HPDE6-E6E7 (cell line): ENCODE measurements around the gene TMPO.
"Not testable (repeated sequence)": the region's sequence is repeated elsewhere in the genome, so short reads cannot be mapped to it uniquely, and the experiment has no call there.

ENCODE experiments used
- DNase-seq: peaks from one replicate; pipeline ENCODE4 v3.0.0; 2011; ENCODE audit warnings: missing footprints; ENCODE audit errors: extremely low spot score

TMPO gene, protein sequence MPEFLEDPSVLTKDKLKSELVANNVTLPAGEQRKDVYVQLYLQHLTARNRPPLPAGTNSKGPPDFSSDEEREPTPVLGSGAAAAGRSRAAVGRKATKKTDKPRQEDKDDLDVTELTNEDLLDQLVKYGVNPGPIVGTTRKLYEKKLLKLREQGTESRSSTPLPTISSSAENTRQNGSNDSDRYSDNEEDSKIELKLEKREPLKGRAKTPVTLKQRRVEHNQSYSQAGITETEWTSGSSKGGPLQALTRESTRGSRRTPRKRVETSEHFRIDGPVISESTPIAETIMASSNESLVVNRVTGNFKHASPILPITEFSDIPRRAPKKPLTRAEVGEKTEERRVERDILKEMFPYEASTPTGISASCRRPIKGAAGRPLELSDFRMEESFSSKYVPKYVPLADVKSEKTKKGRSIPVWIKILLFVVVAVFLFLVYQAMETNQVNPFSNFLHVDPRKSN

DNA sequence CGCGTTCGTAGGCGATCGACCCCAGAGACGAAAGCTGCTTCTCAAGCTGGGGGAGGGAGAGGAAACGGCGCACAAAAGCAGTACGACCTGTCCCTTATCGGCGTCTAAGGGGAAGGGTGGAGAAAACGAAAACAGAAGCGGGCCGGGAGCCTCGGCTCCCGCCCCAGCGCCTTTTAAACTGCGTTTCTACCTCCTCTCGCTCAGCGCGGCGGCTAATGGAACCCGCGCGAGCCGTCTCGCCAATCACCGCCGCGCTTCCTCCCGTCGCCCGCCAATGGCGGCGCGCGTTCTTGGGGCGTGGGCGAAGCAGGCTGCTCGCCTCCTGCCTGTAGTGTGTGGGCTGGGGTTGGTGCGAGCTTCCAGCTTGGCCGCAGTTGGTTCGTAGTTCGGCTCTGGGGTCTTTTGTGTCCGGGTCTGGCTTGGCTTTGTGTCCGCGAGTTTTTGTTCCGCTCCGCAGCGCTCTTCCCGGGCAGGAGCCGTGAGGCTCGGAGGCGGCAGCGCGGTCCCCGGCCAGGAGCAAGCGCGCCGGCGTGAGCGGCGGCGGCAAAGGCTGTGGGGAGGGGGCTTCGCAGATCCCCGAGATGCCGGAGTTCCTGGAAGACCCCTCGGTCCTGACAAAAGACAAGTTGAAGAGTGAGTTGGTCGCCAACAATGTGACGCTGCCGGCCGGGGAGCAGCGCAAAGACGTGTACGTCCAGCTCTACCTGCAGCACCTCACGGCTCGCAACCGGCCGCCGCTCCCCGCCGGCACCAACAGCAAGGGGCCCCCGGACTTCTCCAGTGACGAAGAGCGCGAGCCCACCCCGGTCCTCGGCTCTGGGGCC is at the start of gene TMPO:
TMPO (plus strand) TSS at position 304 of the 824 bp plus-strand sequence; CDS start at position 582, 278 bp downstream.
- DNase-seq, result peak; percentile 92

DNA sequence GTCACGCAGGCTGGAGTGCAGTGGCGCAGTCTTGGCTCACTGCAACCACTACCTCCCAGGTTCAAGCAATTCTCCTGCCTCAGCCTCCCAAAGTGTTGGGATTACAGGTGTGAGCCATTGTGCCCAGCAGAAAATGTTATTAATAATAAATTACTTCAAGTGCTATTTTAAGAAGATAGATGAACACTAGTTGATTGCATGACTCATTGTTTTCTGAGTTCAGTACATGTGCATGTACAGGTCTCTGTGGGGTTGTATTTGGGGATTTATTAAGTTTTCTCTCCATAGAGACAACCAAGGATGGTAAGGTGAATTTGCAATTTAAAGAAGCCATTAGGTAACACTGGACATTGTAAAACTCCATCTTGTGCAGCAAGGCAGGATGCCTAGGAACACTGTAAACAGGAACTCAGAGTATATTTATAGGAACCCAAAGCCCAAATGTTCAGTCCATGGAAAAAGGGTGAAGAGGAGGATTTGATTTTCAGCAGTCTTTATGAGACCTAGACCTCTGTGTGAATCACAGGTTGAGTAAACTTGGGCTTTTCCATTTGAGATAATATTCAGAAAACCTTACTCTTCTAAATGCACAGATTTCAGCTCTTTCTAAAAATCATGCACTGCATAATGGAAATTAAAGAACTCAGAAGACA is 49.3 kb upstream of the TMPO start:
- no peak for DNase-seq

DNA sequence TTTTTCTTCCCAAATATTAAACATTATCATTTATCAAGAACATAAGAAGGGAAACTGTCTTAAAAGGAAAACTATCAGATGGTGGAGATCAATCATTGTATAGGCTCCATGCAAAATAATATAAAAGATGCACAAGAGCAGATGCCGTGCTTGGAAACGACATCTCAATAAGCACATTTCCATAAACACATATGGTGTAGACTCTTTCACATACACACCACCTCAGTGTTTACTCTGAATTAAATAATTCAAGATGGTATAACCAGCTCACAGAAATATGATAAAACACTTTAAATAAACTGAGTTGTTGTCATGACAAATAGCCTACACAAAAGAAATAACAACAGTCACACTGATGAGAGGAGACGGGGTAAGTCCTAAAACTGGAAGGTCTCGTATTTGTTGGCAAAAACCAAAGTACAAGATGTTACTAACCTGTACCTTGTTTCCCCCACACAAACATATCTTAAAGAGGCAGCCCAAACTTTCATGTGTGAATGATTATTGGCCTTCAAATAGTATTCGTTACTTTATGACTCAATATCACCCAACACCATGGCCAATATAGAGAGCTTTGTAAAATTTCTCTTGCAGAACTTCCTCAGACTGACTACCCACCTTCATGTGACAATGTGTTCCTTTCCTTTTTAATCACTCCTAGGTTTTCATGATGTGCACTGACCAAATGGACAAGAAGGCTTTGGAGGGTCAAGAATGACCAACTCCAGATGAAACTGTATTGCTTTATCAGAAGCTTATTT is 48.6 kb upstream of the TMPO start:
- DNase-seq, result no peak

DNA sequence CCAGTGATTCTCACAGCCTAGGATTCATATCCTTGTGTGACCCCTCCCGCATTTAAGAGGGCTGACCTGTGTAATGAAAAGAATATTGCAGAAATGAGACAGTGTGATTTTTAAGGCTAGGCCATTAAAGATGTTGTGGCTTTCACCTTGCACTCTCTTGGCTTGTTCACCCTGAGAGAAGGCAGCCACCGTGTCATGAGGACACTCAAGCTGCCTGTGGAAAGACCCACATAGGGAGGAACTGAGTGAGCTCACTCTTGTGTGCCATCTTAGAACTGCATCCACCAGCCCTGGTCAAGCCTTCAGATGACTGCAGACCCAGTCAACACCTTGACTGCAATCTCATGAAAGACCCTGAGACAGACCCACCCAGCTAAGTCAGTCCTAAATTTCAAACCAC is 46.3 kb upstream of the TMPO start:
- no peak for DNase-seq

DNA sequence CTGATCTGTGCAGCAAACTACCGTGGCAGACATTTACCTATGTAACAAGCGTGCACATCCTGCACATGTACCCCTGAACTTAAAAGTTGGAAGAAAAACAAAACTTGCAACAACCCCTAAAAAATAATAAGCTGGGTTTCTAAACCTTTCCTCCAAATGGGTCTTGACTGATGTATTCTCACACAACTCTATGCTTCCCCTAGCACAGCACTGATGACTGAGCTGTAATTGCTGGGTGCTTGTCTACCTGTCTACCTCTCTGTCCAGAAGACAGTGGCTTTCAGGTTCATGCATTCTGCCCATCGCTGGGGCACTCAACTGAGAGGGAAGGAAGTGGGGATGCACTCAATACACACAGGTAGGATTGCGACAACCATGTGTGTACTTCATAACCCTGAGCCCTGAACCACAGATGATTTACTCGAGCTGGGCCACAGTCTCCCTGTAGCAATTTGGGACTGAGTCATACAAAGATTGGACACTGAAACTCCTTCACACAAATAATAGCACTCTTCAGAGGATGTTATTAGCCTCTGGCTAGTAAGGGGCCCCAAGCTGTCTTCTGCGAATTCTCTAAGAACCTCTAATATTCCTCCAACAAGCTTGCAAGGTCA is 44.8 kb upstream of the TMPO start:
- no peak for DNase-seq

DNA sequence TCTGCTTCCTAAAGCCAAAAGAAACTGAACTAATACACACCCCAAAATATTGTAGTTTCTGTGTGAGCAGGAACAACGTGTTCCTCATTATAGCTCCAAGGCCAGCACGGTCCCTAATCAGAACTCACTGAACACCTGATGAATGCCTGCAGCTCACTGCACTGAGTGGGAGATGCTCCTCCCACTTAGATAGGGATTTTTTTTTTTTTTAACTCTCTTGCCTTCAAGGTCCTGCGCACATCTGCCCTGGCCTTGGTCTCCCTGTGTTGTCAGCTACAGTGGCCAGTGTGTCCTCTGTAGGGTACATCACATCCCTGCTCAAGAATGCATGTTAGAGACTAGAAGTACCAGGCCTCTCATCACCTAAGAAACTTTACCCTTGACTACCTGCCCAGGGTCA is 44.3 kb upstream of the TMPO start:
- no peak for DNase-seq

DNA sequence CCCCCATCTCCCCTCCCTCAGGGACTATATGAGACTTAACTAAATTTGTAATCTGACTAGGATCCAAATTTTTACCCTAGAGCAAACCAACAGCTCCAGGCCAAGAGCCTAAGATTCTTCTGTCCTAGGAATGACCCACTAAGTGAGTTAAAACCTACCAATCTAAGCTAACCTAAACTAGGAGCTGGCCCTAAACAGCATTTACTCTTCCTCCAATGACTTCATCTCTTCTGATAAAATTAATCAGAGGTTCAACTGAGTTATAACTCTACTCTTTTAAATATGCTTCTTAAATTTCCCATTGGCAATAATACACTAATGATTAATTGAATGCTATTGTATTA is 39.9 kb upstream of the TMPO start:
- DNase-seq, result no peak

DNA sequence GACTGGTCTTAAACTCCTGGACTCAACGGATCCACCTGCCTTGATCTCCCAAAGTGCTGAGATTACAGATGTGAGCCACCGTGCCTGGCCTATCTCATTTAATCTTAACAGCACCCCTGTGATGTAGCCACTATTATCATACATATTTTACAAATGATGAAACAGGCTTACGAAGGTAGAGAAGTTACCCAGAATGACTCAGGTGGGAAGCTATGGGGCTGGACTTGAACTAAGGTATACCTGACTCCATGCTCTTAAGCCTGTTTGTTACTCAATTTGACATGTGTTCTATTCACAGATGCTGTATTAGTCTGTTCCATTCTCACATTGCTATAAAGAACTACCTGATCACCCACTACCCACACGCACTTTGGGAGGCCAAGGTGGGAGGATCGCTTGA is 36.8 kb upstream of the TMPO start:
- no peak for DNase-seq

DNA sequence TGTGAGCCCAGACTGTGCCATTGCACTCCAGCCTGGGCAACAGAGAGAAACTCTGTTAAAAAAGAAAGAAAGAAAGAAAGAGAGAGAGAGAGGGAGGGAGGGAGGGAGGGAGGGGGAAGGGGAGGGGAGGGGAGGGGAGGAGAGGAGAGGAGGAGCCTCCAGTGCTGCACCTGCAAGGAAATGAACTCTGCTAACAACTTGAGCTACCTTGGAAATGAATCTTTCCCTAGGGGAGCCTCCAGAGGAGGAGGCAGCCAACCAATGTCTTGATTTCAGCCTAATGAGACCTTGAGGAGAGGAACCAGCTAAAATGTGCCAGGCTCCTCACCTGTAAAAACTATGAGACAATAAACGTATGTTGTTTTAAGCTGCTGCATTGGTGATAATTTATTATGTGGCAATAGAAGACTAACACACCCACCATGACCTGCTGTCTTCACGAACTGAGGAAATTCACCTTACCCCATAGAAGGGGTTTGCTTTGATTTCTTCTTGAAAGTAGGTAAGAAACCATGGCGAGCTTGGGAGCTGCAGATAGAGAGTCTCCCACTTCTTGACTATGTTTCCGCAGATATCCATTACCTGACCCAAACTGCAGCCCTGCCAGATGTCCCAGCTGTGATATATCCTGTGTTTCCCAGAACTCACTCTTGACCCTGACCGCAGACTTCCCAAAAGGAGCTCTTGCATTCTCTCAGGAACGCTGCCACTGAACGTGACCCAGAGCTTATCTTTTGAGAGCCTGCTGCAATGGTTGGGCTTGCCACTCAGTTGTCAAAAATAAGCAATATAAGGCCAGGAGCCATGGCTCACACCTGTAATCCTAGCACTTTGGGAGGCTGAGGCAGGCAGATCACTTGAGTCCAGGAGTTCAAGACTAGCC is 31.5 kb upstream of the TMPO start:
- no peak for DNase-seq

DNA sequence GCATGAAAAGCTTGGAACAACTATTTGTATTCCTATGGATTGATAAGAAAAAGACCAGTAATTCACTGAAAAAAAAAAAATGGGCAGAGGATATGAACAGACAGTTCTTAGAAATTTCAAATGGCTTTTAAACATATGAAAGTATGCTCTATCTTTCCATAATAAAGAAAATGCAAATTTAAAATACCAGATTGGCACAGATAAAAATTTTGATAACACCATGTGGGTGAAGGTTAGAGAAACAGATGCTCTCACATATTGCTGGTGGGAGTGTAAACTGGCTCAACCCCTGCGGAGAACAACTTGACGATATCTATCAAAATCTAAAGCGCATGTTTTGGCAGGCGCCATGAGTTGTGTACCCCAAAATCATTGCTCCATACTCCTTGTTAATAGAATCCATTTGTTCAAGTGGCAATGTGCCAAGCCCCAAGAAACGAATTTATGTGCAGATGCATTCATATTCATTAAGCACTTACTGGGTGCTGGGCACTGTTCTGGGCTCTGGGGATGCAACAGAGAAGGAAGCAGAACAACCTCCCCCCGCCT is 29.5 kb upstream of the TMPO start:
- DNase-seq, result no peak

DNA sequence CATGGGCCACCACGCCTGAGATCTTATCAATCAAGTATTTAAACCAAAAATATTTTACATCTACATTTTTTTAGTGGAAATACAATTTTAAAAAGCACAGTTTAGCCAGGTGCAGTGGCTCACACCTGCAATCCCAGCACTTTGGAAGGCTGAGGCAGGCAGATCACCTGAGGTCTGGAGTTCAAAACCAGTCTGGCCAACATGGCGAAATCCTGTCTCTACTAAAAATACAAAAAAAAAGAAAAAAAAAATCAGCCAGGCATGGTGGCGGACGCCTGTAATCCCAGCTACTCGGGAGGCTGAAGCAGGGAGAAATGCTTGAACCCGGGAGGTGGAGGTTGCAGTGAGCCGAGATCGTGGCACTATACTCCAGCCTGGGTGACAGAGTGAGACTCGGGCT is 27.0 kb upstream of the TMPO start:
- DNase-seq, result not testable (repeated sequence)

DNA sequence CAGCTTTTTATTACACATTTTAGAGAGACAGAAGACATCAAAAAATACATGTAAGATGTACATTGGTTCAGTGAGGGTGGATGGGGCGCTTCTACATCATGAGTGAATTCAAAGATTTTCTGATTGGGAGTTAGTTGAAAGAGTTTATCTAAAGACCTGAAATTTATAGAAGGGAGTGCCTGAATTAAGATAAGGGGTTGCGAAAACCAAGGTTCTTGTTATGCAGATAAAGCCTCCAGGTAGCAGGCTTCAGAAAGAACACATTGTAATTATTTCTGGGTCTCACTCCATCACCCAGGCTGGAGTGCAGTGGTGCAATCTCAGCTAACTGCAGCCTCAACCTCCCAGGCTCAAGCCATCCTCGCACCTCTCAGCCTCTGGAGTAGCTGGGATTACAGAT is 26.2 kb upstream of the TMPO start:
- no peak for DNase-seq

DNA sequence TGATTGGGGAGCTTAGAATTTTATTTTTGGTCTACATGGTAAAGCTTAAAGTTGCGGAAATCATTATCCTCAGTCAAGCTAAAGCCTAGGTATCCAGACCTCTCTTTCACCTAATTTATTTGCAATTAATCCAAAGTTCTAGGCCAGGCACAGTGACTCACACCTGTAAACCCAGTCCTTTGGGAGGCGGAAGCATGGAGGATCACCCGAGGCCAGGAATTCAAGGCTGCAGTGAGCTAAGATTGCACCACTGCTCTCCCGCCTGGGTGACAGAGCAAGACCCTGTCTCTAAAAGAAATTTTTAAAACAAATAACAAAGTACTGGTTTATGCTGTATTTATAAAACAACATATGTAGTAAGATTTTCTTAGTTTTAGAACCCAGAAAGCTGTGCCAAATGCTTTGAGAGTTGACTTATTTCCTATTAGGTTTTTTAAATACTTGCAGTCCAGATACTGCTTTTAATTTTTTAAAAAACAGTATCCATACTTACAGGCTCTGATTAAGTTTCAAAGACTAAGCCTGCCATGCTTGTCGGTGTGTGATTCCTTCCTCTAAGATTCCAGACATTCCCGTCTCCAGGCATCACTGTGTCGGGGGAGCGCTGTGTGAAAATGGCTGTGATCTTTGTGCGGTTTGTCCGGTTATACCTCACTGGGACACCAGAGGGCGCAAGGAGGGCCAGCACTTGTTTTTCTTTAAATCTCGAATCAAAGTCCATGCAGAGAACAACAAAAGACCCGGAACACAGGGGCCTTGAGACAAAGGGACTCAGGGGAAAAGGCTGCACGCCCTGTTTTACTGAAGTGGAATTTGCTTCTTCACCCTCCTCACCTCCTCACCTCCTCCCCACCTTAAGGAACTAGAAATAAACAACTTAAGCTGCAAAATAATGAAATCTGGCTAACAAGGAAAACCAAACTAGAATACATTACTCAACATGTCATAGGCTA is 24.6 kb upstream of the TMPO start:
- no peak for DNase-seq

DNA sequence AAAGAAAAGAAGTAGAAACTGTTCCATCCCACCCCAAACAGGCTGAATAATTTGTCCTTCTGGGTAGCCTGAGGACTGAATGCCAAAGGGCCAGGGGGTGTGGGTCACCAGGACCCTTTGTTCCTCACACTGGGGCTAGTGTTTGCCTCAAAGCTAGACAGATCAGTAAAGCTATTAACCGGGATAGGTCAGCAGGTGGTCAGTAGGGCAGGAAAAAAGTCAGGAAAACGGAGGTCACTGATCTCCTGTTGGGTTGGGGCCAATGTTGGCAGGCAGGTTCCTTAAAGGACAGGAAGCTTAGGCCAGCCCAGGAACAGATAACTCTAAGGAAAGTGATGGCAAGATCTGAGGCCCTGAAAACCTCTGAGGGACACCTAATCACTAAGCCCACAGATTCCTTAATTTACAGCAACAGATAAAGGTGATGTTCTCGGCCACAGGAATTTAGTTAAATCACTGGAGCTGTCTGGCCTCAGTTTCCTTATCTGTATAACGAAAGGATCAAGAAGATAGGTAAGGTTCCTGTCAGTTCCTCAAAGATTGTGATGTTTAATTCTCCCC is 22.7 kb upstream of the TMPO start:
- no peak for DNase-seq

DNA sequence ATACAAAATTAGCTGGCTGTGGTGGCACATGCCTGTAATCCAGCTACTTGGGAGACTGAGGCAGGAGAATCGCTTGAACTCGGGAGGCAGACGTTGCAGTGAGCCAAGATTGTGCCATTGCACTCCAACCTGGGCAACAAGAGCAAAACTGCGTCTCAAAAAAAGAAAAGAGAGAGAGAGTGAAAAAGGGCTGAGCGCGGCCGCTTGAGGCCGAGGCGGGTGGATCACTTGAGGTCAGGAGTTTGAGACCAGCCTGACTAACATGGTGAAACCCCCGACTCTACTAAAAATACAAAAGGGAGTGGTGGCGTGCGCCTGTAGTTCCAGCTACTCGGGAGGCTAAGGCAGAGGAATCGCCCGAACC is 14.1 kb upstream of the TMPO start:
- not testable (repeated sequence) for DNase-seq

DNA sequence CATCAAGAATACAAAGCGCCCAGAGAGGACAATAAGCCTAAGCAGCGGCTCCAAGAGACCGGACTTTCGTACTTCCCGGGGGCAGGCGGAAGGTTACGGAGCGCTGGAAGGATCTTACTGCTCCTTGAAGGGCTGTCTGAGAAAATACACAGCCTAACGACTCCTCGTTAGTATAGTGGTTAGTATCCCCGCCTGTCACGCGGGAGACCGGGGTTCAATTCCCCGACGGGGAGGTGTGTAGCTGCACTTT is 12.1 kb upstream of the TMPO start:
- peak; percentile 82 for DNase-seq

DNA sequence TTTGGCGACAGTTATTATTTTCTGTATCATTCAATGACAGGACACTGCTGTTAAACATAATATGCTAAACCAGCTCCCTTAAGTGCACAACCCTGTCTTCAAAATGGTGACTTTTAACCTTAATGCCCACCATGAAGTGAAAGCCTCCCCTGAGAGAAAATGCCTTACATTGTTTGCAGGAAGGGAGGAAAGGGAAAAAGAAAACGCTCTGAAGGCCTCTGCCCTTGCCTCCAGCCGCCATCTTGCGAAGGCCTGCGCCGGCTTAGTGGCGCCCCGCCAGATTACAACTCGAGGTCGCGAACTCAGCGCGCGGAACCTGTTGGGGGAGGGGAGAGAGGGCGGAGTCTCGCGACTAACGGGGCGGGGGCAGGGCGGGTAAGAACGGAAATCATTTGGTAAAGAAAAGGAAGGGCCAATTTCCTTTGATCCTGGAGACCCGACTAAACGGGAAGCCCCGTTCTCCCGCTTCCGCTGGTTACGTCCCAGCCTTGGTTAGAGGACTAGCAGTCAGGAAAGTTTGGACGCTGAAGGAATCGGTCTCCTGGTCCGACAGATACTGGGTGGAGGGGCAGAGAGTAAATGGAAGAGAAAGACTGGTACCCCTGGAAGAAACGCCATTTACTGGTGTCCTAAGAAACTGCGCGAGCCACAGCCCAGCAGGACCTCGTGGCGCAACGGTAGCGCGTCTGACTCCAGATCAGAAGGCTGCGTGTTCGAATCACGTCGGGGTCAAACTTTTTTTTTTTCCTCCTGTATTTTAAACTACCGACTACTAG is 11.6 kb upstream of the TMPO start:
- peak; percentile 78 for DNase-seq

DNA sequence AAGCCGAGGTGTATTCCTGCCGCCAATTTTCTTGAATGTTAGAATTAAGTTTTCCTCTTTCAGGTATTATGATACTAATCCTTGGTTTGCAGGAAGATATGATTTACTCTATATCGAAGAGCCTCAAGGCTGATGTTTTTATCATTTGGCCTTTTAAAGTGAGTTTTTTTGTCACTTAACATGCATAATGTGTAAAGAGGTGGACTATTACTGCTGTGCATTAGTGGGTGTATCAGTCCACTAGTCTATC is 11.1 kb upstream of the TMPO start:
- no peak for DNase-seq

DNA sequence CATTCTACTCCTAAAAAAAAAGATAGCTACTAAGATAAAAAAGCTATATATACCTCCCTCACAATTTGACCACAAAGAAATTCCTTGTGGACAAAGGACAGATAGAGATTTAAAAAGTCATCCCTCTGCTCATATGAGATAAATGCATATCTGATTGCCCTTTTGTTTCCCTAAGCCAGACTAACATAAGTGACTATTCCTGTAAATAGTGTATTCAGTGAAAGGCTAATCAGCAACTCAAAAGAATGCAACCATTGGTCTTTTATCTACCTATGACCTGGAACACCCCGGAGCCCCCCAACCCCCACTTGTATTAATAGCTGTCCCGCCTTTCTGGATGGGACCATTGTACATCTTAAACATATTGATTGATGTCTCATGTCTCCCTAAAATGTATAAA is 6.3 kb upstream of the TMPO start:
- DNase-seq, result no peak
